K562 (cell line): ENCODE results near the gene WASF3. TPM values are rescaled to one million over a fixed set of nuclear protein-coding genes. Genes with fewer than 3 reads are reported as not detected.

Source experiments
- ATAC-seq: fragments of 200-7000 bp; cut with Tn5 transposase; 3 replicates; pipeline ENCODE4 v1.9.1; 2020; ENCODE audit warnings: moderate library complexity
- BruUV-seq: library from RNA; stranded (reverse); fragments of 400-500 nt; replicated peaks from 2 replicates; lab custom pipeline; 2021; lab: Mats Ljungman, UMichigan
- CTCF ChIA-PET: fragments of 300-600 bp; formaldehyde crosslinking; extraction: SDS; loops from one replicate; lab custom pipeline; 2021; ENCODE audit warnings: low intra/inter-chr PET ratio; lab: Yijun Ruan, JAX
- POLR2A ChIA-PET: fragments of 300-600, 350-650 bp; sonication (Branson Sonifier 250); formaldehyde crosslinking; extraction: SDS; loops from one replicate; lab custom pipeline; 2021; ENCODE audit warnings: antibody characterized with exemption, inconsistent platforms; lab: Yijun Ruan, JAX
- DNase-seq, 4 experiments: peaks; one replicate each; pipeline versions ENCODE4 v3.0.0 to v3.0.0-alpha.2; 2011 to 2018; ENCODE audit warnings: low spot score in 3 of 4, mixed read lengths in 3 of 4; ENCODE audit errors: extremely low read depth in 1 of 4
- FAIRE-seq: peaks from 2 replicates; lab custom pipeline; 2011; peaks lifted over from hg19 to GRCh38; lab: Jason Lieb, UNC
- H2AFZ ChIP-seq: 2 replicates; pipeline ENCODE4 v1.6.0; 2011; ENCODE audit warnings: low read depth, low read length, control low read depth, inconsistent platforms
- H3K27ac ChIP-seq: fragments of 200-600 bp; 3 replicates; pipeline ENCODE4 v1.8.0; 2011; ENCODE audit warnings: low read depth, mild to moderate bottlenecking, control low read depth, inconsistent platforms, low read length, moderate library complexity, mixed read lengths; ENCODE audit errors: extremely low read depth
- H3K27me3 ChIP-seq, 2 experiments: fragments of 300-600 bp in 1 of 2; 2 replicates in 1 of 2; 3 replicates in 1 of 2; pipeline versions ENCODE4 v1.6.0 to v1.8.0; 2011; ENCODE audit warnings: inconsistent platforms in 2 of 2, low read length in 2 of 2, mild to moderate bottlenecking in 1 of 2, mixed read lengths in 1 of 2, moderate library complexity in 1 of 2; ENCODE audit not compliant: control insufficient read depth in 2 of 2, insufficient read depth in 2 of 2
- H3K36me3 ChIP-seq: fragments of 300-600 bp; 3 replicates; pipeline ENCODE4 v1.8.0; 2011; ENCODE audit warnings: mild to moderate bottlenecking, low read length, inconsistent platforms; ENCODE audit not compliant: control insufficient read depth, insufficient read depth
- H3K4me1 ChIP-seq, 2 experiments: fragments of 200-600 bp in 1 of 2; replicated peaks in 1 of 2; 2 replicates in 1 of 2; 3 replicates in 1 of 2; pipeline versions ENCODE4 v1.5.1 to v1.8.0; 2011; ENCODE audit warnings: inconsistent platforms in 2 of 2, low read length in 2 of 2, mild to moderate bottlenecking in 1 of 2, mixed read lengths in 1 of 2, moderate library complexity in 1 of 2; ENCODE audit not compliant: control insufficient read depth in 2 of 2, insufficient read depth in 2 of 2
- H3K4me2 ChIP-seq: 2 replicates; pipeline ENCODE4 v1.6.1; 2011; ENCODE audit warnings: low read length, control low read depth, inconsistent platforms, mixed read lengths; ENCODE audit not compliant: insufficient read depth
- H3K4me3 ChIP-seq: fragments of 200-600 bp; sonication (generic), shearing (Covaris generic); 2 replicates; pipeline ENCODE4 v1.5.1; 2016; ENCODE audit warnings: control low read depth, inconsistent platforms
- H3K79me2 ChIP-seq: fragments of 200-600 bp; 3 replicates; pipeline ENCODE4 v1.8.0; 2011; ENCODE audit warnings: low read length, inconsistent platforms; ENCODE audit not compliant: control insufficient read depth, insufficient read depth
- H3K9ac ChIP-seq, 2 experiments: 2 replicates each; pipeline versions ENCODE4 v1.6.0 to v1.6.1; 2011; ENCODE audit warnings: low read depth in 2 of 2, low read length in 2 of 2, control low read depth in 1 of 2, inconsistent platforms in 1 of 2, mild to moderate bottlenecking in 1 of 2, mixed read lengths in 1 of 2; ENCODE audit not compliant: insufficient read depth in 1 of 2
- H3K9me1 ChIP-seq: one replicate; pipeline ENCODE4 v1.6.0; 2011; ENCODE audit warnings: inconsistent platforms, mild to moderate bottlenecking, low read length, moderate library complexity; ENCODE audit not compliant: control insufficient read depth, insufficient read depth
- H3K9me3 ChIP-seq: replicated peaks from 2 replicates; pipeline ENCODE4 v1.5.1; 2011; ENCODE audit warnings: low read depth, low read length, inconsistent platforms; ENCODE audit not compliant: control insufficient read depth, insufficient read depth
- H4K20me1 ChIP-seq: replicated peaks from 2 replicates; pipeline ENCODE4 v1.6.1; 2011; ENCODE audit warnings: low read length, inconsistent platforms, mixed read lengths; ENCODE audit not compliant: control insufficient read depth, insufficient read depth
- BCL6 ChIP-seq: fragments of 250-450 bp; sonication (Bioruptor Pico); IDR thresholded peaks from 2 replicates; pipeline ENCODE4 v1.4.0; 2020
- CGGBP1 ChIP-seq: fragments of 250-450 bp; sonication (Bioruptor Pico); IDR thresholded peaks from 2 replicates; pipeline ENCODE4 v1.9.0; 2021; ENCODE audit warnings: mild to moderate bottlenecking
- CHD4 ChIP-seq: fragments of 200-600 bp; sonication (generic); IDR thresholded peaks from 3 replicates; pipeline ENCODE4 v1.6.1; 2012; ENCODE audit warnings: low read depth, mild to moderate bottlenecking, mixed read lengths, low read length, inconsistent platforms; ENCODE audit not compliant: insufficient read depth, insufficient replicate concordance, poor library complexity, severe bottlenecking
- ETV6 ChIP-seq, 3 experiments: fragments of 150-350 bp in 1 of 3; sonication (generic) in 1 of 3; formaldehyde crosslinking in 1 of 3; IDR thresholded peaks; 2 replicates each; pipeline versions ENCODE4 v1.6.1 to v1.8.0; 2014 to 2022; ENCODE audit warnings: borderline replicate concordance in 2 of 3, low read depth in 2 of 3, antibody characterized with exemption in 1 of 3, low read length in 1 of 3, mild to moderate bottlenecking in 1 of 3, missing genetic modification reagents in 1 of 3
- GATA2 ChIP-seq: sonication (generic); formaldehyde crosslinking; IDR thresholded peaks from 2 replicates; pipeline ENCODE4 v1.4.0; 2020; ENCODE audit warnings: mild to moderate bottlenecking, missing genetic modification reagents
- HMG20B ChIP-seq: fragments of 250-450 bp; sonication (Bioruptor Pico); IDR thresholded peaks from 2 replicates; pipeline ENCODE4 v1.5.0; 2021; ENCODE audit warnings: mild to moderate bottlenecking
- RBM22 ChIP-seq: fragments of 200-400 bp; formaldehyde crosslinking; IDR thresholded peaks from 2 replicates; pipeline ENCODE4 v1.6.1; 2018; ENCODE audit warnings: low read length, low read depth; ENCODE audit not compliant: poor library complexity, severe bottlenecking
- SREBF2 ChIP-seq: sonication (generic); formaldehyde crosslinking; IDR thresholded peaks from 2 replicates; pipeline ENCODE4 v1.4.0; 2020; ENCODE audit warnings: mild to moderate bottlenecking, missing genetic modification reagents
- TAF15 ChIP-seq: fragments of 200-400 bp; formaldehyde crosslinking; IDR thresholded peaks from 2 replicates; pipeline ENCODE4 v1.6.1; 2017; ENCODE audit warnings: mild to moderate bottlenecking, low read depth, low read length, moderate library complexity
- TARDBP ChIP-seq: fragments of 450-650 bp; IDR thresholded peaks from 2 replicates; pipeline ENCODE4 v1.6.1; 2016
- ZBED1 ChIP-seq: IDR thresholded peaks from 2 replicates; pipeline ENCODE4 v1.6.1; 2014
- ZNF551 ChIP-seq: fragments of 250-450 bp; sonication (Bioruptor Pico); IDR thresholded peaks from 2 replicates; pipeline ENCODE4 v1.5.0; 2021; ENCODE audit warnings: mild to moderate bottlenecking, moderate library complexity
- WGBS: fragments of 100-300 bp; shearing (Covaris generic); methylation state at CpG from one replicate; pipeline ENCODE4 v1.1.6; 2016; ENCODE audit warnings: low coverage, mixed read lengths; ENCODE audit not compliant: insufficient coverage; ENCODE audit errors: missing lambda C conversion rate; 5-methylcytosine and 5-hydroxymethylcytosine counted together
- in situ Hi-C: fragments of 300-500 bp; cut with MboI; formaldehyde crosslinking; loops from 4 replicates; pipeline ENCODE4 v1.15.0; 2018; ENCODE audit warnings: inconsistent platforms, mixed read lengths
- intact Hi-C: fragments of 100-400 bp; cut with micrococcal nuclease; formaldehyde crosslinking; loops from 2 replicates; pipeline ENCODE4 v1.14.2; 2022
- polyA plus RNA-seq, 8 experiments: library from polyadenylated mRNA; depleted of rRNA in 4 of 8; stranded (reverse) in 5 of 8; unstranded in 3 of 8; fragments of >200 nt; fragmentation: Nextera tagmentation in 2 of 8; fragmentation: Illumina TruSeq in 1 of 8; extraction: Ambion mirVana in 2 of 8; extraction: Trizol in 1 of 8; gene quantifications; 2 replicates each; pipeline versions ENCODE4 v1.2.1 to v1.2.3, GENCODE V29; 2011 to 2014; ENCODE audit warnings: inconsistent platforms in 1 of 8, missing spikeins in 1 of 8
- total RNA-seq, 7 experiments: library from RNA; depleted of rRNA in 6 of 7; stranded (reverse); fragments of >200 nt in 6 of 7; fragmentation: Illumina TruSeq in 2 of 7; extraction: Trizol in 2 of 7; gene quantifications; 2 replicates each; pipeline versions ENCODE4 v1.2.1 to v1.2.3, GENCODE V29; 2011 to 2021; ENCODE audit warnings: low replicate concordance in 1 of 7

Gene WASF3
- total and polyA plus RNA-seq, 9 of the 15 experiments (the other 6 are each of a cell fraction or from before 2014, with no cell fraction given) = 0.04 to 0.43 (median 0.11) TPM

- TF ChIP-seq TAF15 (no peak), ZBED1 (no peak), RBM22 (no peak), TARDBP (no peak), CHD4 (no peak)
Observed at GRCh38 chr13:26708007-26708297, 150.5 kb downstream of the WASF3 start (continued).

- intact Hi-C loops = no loop called here
- POLR2A ChIA-PET = no interaction called here
- TF ChIP-seq ETV6 (IDR thresholded peaks at IDR 0.05; ENCODE audit: borderline replicate concordance in 1 of 2, low read depth in 2 of 2, low read length in 1 of 2) (no peak), ETV6 (CRISPR knock-in tag; IDR thresholded peaks at IDR 0.05; ENCODE audit: borderline replicate concordance) (no peak), CGGBP1 (CRISPR knock-in tag) (no peak), HMG20B (CRISPR knock-in tag) (no peak), BCL6 (no peak), SREBF2 (CRISPR knock-in tag) (no peak), GATA2 (no peak), ZNF551 (CRISPR knock-in tag) (no peak)
Observed at GRCh38 chr13:26709461-26709860, 152.0 kb downstream of the WASF3 start.

More at GRCh38 chr13:26709461-26709860, 152.0 kb downstream of the WASF3 start:
- Histone ChIP-seq H3K4me1 (no peaks in the 10 kb centered on the region), H3K9me1 (no peaks in the 10 kb centered on the region), H3K4me2 (no peak overlapping the region), H3K4me3 (no peak overlapping the region), H2AFZ (no peak overlapping the region), H3K36me3 (no peaks in the 10 kb centered on the region), H3K27ac (no peak overlapping the region), H3K27me3 (0 out of 5 replicates have a peak, but pooled peaks cover 0 to 7% of the 10 kb centered on the region in 2 experiments), H4K20me1 (0 out of 2 replicates have a peak, but pooled peaks cover 3% of the 10 kb centered on the region), H3K79me2 (no peaks in the 10 kb centered on the region), H3K9ac (no peak overlapping the region), H3K9me3 (no peaks in the 10 kb centered on the region)
- CTCF ChIA-PET = no interaction called here
- ATAC-seq (no peak), FAIRE-seq (no peak), DNase-seq (no peak)
- 0% methylated on average over 5 of the region's 7 CpGs for WGBS
- in situ Hi-C loops = loop anchor here (10.0 kb wide), 1 partner anchor 225 kb away; no protein-coding TSS in a partner anchor
- BruUV-seq = no TSS peak
